SK-N-MC (cell line): Measurements from ENCODE around the gene RALA.

Experiments
- EZH2 ChIP-seq: fragments of 200-600 bp; sonication (generic); IDR thresholded peaks from one replicate; pipeline ENCODE4 v1.6.1; 2017; ENCODE audit warnings: antibody characterized with exemption
- POLR2AphosphoS5 ChIP-seq: IDR thresholded peaks from 2 replicates; pipeline ENCODE4 v1.6.1; 2012; ENCODE audit warnings: mild to moderate bottlenecking, low read depth, low read length, borderline replicate concordance

DNA sequence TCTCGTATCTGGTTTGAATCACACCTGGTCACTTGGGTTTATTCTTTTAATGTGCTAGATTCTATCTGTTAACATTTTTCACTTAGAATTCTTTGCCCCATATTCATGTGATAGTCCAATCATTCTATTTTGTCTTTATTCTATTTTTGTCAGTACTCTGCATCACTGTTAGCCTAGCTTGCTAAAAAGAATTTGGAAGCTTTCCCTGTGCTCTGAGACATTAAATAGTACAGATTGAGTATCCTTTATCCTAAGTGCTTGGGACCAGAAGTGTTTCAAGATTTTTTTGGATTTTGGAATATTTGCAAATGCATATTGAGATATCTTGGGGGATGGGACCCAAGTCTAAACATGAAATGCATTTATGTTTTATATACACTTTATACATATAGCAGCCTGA, 51.0 kb downstream of the RALA start:
- TF ChIP-seq EZH2 (no peak), POLR2AphosphoS5 (no peak)
